PC-3 (cell line): ENCODE measurements around the gene PGAM2. TPM values are rescaled to one million over a fixed set of nuclear protein-coding genes. Genes with fewer than 3 reads are reported as not detected.

Experiments
- ATAC-seq: fragments of 200-7000 bp; cut with Tn5 transposase; 2 replicates; pipeline ENCODE4 v1.9.1; 2020; ENCODE audit warnings: mild to moderate bottlenecking, moderate library complexity
- BruUV-seq: library from RNA; stranded (reverse); fragments of 400-500 nt; replicated peaks from 2 replicates; lab custom pipeline; 2021; lab: Mats Ljungman, UMichigan
- CTCF ChIA-PET: fragments of 300-600 bp; sonication (Branson Sonifier 250); formaldehyde crosslinking; loops from one replicate; lab custom pipeline; 2022; ENCODE audit warnings: antibody characterized with exemption; lab: Charles Lee
- POLR2A ChIA-PET: fragments of 300-600 bp; sonication (Branson Sonifier 250); formaldehyde crosslinking; loops from one replicate; lab custom pipeline; 2022; ENCODE audit warnings: antibody characterized with exemption; ENCODE audit not compliant: unreplicated experiment; lab: Charles Lee
- DNase-seq: peaks from one replicate; pipeline ENCODE4 v3.0.0-alpha.2; 2015
- H2AFZ ChIP-seq: fragments of 300-600 bp; sonication (generic); 2 replicates; pipeline ENCODE4 v1.6.0; 2016; ENCODE audit warnings: antibody characterized with exemption, low read length
- H3F3A ChIP-seq: fragments of 300-600 bp; sonication (generic); one replicate; pipeline ENCODE4 v1.6.0; 2017; ENCODE audit warnings: antibody characterized with exemption, low read length, control low read depth, mild to moderate bottlenecking; ENCODE audit not compliant: unreplicated experiment
- H3K27ac ChIP-seq: fragments of 300-600 bp; sonication (generic); 2 replicates; pipeline ENCODE4 v1.5.1; 2016; ENCODE audit warnings: mild to moderate bottlenecking, low read length
- H3K27me3 ChIP-seq: fragments of 300-600 bp; sonication (generic); 2 replicates; pipeline ENCODE4 v1.6.1; 2016; ENCODE audit warnings: low read length, mixed read lengths
- H3K36me3 ChIP-seq: fragments of 300-600 bp; sonication (generic); 2 replicates; pipeline ENCODE4 v1.6.1; 2016; ENCODE audit warnings: low read depth, mixed run types, low read length, mixed read lengths
- H3K4me1 ChIP-seq: fragments of 300-600 bp; sonication (generic); 2 replicates; pipeline ENCODE4 v1.5.1; 2016; ENCODE audit warnings: low read length; ENCODE audit not compliant: insufficient read depth
- H3K4me2 ChIP-seq: fragments of 300-600 bp; sonication (generic); 2 replicates; pipeline ENCODE4 v1.6.0; 2016; ENCODE audit warnings: low read length
- H3K4me3 ChIP-seq: fragments of 300-600 bp; sonication (generic); 2 replicates; pipeline ENCODE4 v1.5.1; 2016; ENCODE audit warnings: mild to moderate bottlenecking, low read length, mixed read lengths
- H3K79me2 ChIP-seq: fragments of 300-600 bp; sonication (generic); 2 replicates; pipeline ENCODE4 v1.6.1; 2017; ENCODE audit warnings: low read length, mixed read lengths
- H3K9ac ChIP-seq: fragments of 300-600 bp; sonication (generic); 2 replicates; pipeline ENCODE4 v1.6.0; 2016; ENCODE audit warnings: mild to moderate bottlenecking, low read length
- H3K9me2 ChIP-seq: fragments of 300-600 bp; sonication (generic); replicated peaks from 2 replicates; pipeline ENCODE4 v1.6.1; 2016; ENCODE audit warnings: mixed run types, low read length, mixed read lengths
- H3K9me3 ChIP-seq: fragments of 300-600 bp; sonication (generic); 2 replicates; pipeline ENCODE4 v1.6.1; 2016; ENCODE audit warnings: low read length, mixed read lengths
- H4K20me1 ChIP-seq: fragments of 300-600 bp; sonication (generic); 2 replicates; pipeline ENCODE4 v1.6.1; 2016; ENCODE audit warnings: low read length, mixed read lengths
- CTCF ChIP-seq: fragments of 300-600 bp; sonication (generic); conservative IDR thresholded peaks from 2 replicates; pipeline ENCODE4 v1.5.1; 2017; ENCODE audit warnings: antibody characterized with exemption, low read depth, mild to moderate bottlenecking, low read length
- EZH2 ChIP-seq: fragments of 300-600 bp; sonication (generic); IDR thresholded peaks from one replicate; pipeline ENCODE4 v1.6.1; 2017; ENCODE audit warnings: antibody characterized with exemption, mild to moderate bottlenecking, low read length; ENCODE audit not compliant: unreplicated experiment
- EZH2phosphoT487 ChIP-seq: fragments of 300-600 bp; sonication (generic); IDR thresholded peaks from 2 replicates; pipeline ENCODE4 v1.6.1; 2018; ENCODE audit warnings: mild to moderate bottlenecking, antibody characterized with exemption, low read length, borderline replicate concordance
- intact Hi-C: fragments of 100-400 bp; cut with micrococcal nuclease; formaldehyde crosslinking; loops from 2 replicates; pipeline ENCODE4 v1.9.0; 2023
- total RNA-seq: library from RNA; depleted of rRNA; stranded (reverse); fragments of >200 nt; gene quantifications from 2 replicates; pipeline ENCODE4 v1.2.3, GENCODE V29; 2014

The PGAM2 gene
- total RNA-seq, 1 experiment from 2014 or later, result 0.95 TPM

- Histone ChIP-seq H3K4me2 (no peak overlapping the region), H3K4me3 (no peak overlapping the region), H3K9me2 (no peaks in the 10 kb centered on the region), H3K27me3 (no peaks in the 10 kb centered on the region), H3K79me2 (peaks cover 17% of the 10 kb centered on the region), H4K20me1 (no peaks in the 10 kb centered on the region), H3F3A (peaks cover 4% of the 10 kb centered on the region), H3K4me1 (peaks cover 16% of the 10 kb centered on the region), H3K9ac (no peak overlapping the region), H3K36me3 (peaks cover 13% of the 10 kb centered on the region; the same call in 1 of the 2 replicates), H2AFZ (no peak overlapping the region), H3K9me3 (no peaks in the 10 kb centered on the region), H3K27ac (no peak overlapping the region)
- no peak for TF ChIP-seq EZH2
- TF ChIP-seq EZH2phosphoT487, result no peak
- TF ChIP-seq CTCF, result no peak
- ChIA-PET POLR2A (no interaction called here), CTCF (no interaction called here)
- intact Hi-C loops, result no loop called here
- ATAC-seq, result no peak
- DNase-seq, result no peak
- no TSS peak for BruUV-seq
These were observed 14.1 kb upstream of the PGAM2 start for GRCh38 chr7:44079331-44080021.

GRCh38 chr7:44078521-44078920 lies 13.2 kb upstream of the PGAM2 start:
- Histone ChIP-seq H2AFZ (no peak overlapping the region), H3K9me3 (no peaks in the 10 kb centered on the region), H3K36me3 (peaks cover 13% of the 10 kb centered on the region; the same call in 1 of the 2 replicates), H3K27me3 (no peaks in the 10 kb centered on the region), H3K4me1 (peaks cover 25% of the 10 kb centered on the region), H3F3A (peaks cover 9% of the 10 kb centered on the region), H3K79me2 (peaks cover 17% of the 10 kb centered on the region), H3K9ac (no peak overlapping the region), H3K4me3 (no peak overlapping the region), H3K4me2 (no peak overlapping the region), H3K27ac (no peak overlapping the region), H4K20me1 (no peaks in the 10 kb centered on the region), H3K9me2 (no peaks in the 10 kb centered on the region)
- ChIA-PET POLR2A (interaction anchor here (0.5 kb wide), 1 partner anchor 76 kb away, joined by 4 read pairs; no protein-coding TSS in a partner anchor), CTCF (no interaction called here)
- ATAC-seq (no peak), DNase-seq (no peak)
- intact Hi-C loops, result no loop called here
- TF ChIP-seq CTCF (no peak), EZH2 (no peak), EZH2phosphoT487 (no peak)
- BruUV-seq, result no TSS peak

- CTCF ChIA-PET, result no interaction called here
- Histone ChIP-seq H2AFZ (no peak overlapping the region), H3K9me3 (no peaks in the 10 kb centered on the region), H3K27me3 (no peaks in the 10 kb centered on the region), H3K9ac (no peak overlapping the region), H3K4me3 (no peak overlapping the region), H3K4me2 (no peak overlapping the region), H3F3A (peaks cover 9% of the 10 kb centered on the region), H3K9me2 (no peaks in the 10 kb centered on the region), H3K79me2 (peaks cover 23% of the 10 kb centered on the region), H3K4me1 (peaks cover 34% of the 10 kb centered on the region), H3K27ac (no peak overlapping the region), H4K20me1 (no peaks in the 10 kb centered on the region), H3K36me3 (peaks cover 18% of the 10 kb centered on the region; the same call in 1 of the 2 replicates)
- ATAC-seq (no peak), DNase-seq (no peak)
- TF ChIP-seq CTCF, result no peak
- TF ChIP-seq EZH2phosphoT487, result no peak
- TF ChIP-seq EZH2, result no peak
- POLR2A ChIA-PET, result no interaction called here
- no TSS peak for BruUV-seq
- intact Hi-C loops, result no loop called here
These were observed 12.3 kb upstream of the PGAM2 start for GRCh38 chr7:44077681-44078091.
